Fibroblast of lung (primary cell): ENCODE results near the gene IGSF11. TPM values are rescaled to one million over a fixed set of nuclear protein-coding genes. Genes with fewer than 3 reads are reported as not detected.
A peak's percentile ranks its signal among the peaks of the same experiment; 100 is the strongest.

Experiments
- DNase-seq, 2 donors: peaks; one replicate each; pipeline versions ENCODE4 v3.0.0 to v3.0.0-alpha.2; 2010; ENCODE audit warnings: low read depth in 2 of 2
- H2AFZ ChIP-seq: 2 replicates; pipeline ENCODE4 v1.5.1; 2012; ENCODE audit warnings: low read length, control low read depth, inconsistent platforms
- H3K27ac ChIP-seq: 2 replicates; pipeline ENCODE4 v1.5.1; 2011; ENCODE audit warnings: low read length, control low read depth; ENCODE audit not compliant: insufficient read depth
- H3K27me3 ChIP-seq: 2 replicates; pipeline ENCODE4 v1.5.1; 2011; ENCODE audit warnings: mild to moderate bottlenecking, low read length; ENCODE audit not compliant: control insufficient read depth, insufficient read depth
- H3K36me3 ChIP-seq: 2 replicates; pipeline ENCODE4 v1.5.1; 2011; ENCODE audit warnings: low read length; ENCODE audit not compliant: control insufficient read depth, insufficient read depth
- H3K4me1 ChIP-seq: 2 replicates; pipeline ENCODE4 v1.5.1; 2011; ENCODE audit warnings: low read length; ENCODE audit not compliant: control insufficient read depth, insufficient read depth; ENCODE audit errors: extremely low read depth
- H3K4me2 ChIP-seq: 2 replicates; pipeline ENCODE4 v1.5.1; 2011; ENCODE audit warnings: low read length, control low read depth; ENCODE audit not compliant: insufficient read depth; ENCODE audit errors: extremely low read depth
- H3K4me3 ChIP-seq, 4 experiments: fragments of 200-600 bp in 1 of 4; sonication (generic) in 1 of 4; replicated peaks in 1 of 4; 2 replicates each; pipeline ENCODE4 v1.5.1; 2011 to 2016; ENCODE audit warnings: low read length in 4 of 4, low read depth in 3 of 4, mild to moderate bottlenecking in 3 of 4, control low read depth in 2 of 4, inconsistent platforms in 1 of 4, mixed read lengths in 1 of 4; ENCODE audit not compliant: insufficient read depth in 1 of 4; ENCODE audit errors: control extremely low read depth in 1 of 4
- H3K79me2 ChIP-seq: 2 replicates; pipeline ENCODE4 v1.5.1; 2012; ENCODE audit warnings: mild to moderate bottlenecking, low read length, inconsistent platforms; ENCODE audit not compliant: control insufficient read depth, insufficient read depth
- H3K9ac ChIP-seq: 2 replicates; pipeline ENCODE4 v1.5.1; 2011; ENCODE audit warnings: mild to moderate bottlenecking, low read length, control low read depth; ENCODE audit not compliant: insufficient read depth
- H3K9me3 ChIP-seq: 2 replicates; pipeline ENCODE4 v1.5.1; 2012; ENCODE audit warnings: low read depth, low read length; ENCODE audit not compliant: control insufficient read depth, insufficient read depth
- H4K20me1 ChIP-seq: 2 replicates; pipeline ENCODE4 v1.5.1; 2011; ENCODE audit warnings: low read length; ENCODE audit not compliant: control insufficient read depth, insufficient read depth; ENCODE audit errors: extremely low read depth
- CTCF ChIP-seq, 2 donors: IDR thresholded peaks in 1 of 2; conservative IDR thresholded peaks in 1 of 2; 1 replicate in 1 of 2; 2 replicates in 1 of 2; pipeline ENCODE4 v1.5.1; 2011 to 2012; ENCODE audit warnings: low read length in 2 of 2, control low read depth in 1 of 2, inconsistent platforms in 1 of 2, low read depth in 1 of 2, mild to moderate bottlenecking in 1 of 2
- EZH2 ChIP-seq: IDR thresholded peaks from 2 replicates; pipeline ENCODE4 v1.5.1; 2012; ENCODE audit warnings: low read length, control low read depth, mild to moderate bottlenecking; ENCODE audit errors: missing control alignments
- polyA plus RNA-seq, 2 donors: library from polyadenylated mRNA; depleted of rRNA in 1 of 2; stranded (reverse) in 1 of 2; unstranded in 1 of 2; fragments of >200 nt; gene quantifications; 2 replicates each; pipeline ENCODE4 v1.2.1, GENCODE V29; 2011 to 2012; ENCODE audit warnings: missing spikeins in 1 of 2
- total RNA-seq: library from RNA; depleted of rRNA; stranded (reverse); fragments of >200 nt; gene quantifications from 2 replicates; pipeline ENCODE4 v1.2.1, GENCODE V29; 2014

The IGSF11 gene
- total and polyA plus RNA-seq, 2 donors (not counting 1 experiment from before 2014, with no cell fraction given) = under 0.01 TPM; not detected in 1

DNA sequence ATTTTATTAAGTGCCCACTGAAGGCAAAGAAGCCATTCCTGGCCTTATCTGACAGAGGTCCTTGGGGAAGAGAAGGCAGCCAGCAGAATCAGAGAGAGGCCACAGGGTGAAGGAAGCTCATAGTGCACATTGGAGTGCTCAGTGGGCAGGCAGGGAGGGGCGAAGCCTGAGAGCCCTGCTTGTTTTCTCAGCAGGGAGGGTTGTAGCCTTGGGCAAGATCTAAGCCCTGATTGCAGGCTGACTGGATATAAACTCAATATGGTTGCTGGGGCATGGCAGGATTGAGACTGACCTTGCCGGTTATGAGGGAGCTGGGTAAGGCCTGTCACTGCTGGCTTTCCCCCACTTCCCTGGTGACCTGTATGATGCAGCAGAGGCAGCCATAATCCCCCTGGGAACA is 7.5 kb upstream of the IGSF11 start:
- H3K9me3 ChIP-seq = no peaks in the 10 kb centered on the region
- no peaks in the 10 kb centered on the region for H4K20me1 ChIP-seq
- H3K4me2 ChIP-seq = no peak overlapping the region
- TF ChIP-seq CTCF (conservative IDR thresholded peaks at IDR 0.05 in 1 of 2, IDR thresholded peaks at IDR 0.05 in 1 of 2; ENCODE audit: low read depth in 1 of 2, low read length in 2 of 2) (no peak), EZH2 (no peak)
- no peak overlapping the region for H3K9ac ChIP-seq
- H3K27me3 ChIP-seq = no peaks in the 10 kb centered on the region
- no peaks in the 10 kb centered on the region for H3K79me2 ChIP-seq
- H3K4me3 ChIP-seq = no peak overlapping the region
- no peaks in the 10 kb centered on the region for H3K36me3 ChIP-seq
- no peaks in the 10 kb centered on the region for H3K4me1 ChIP-seq
- DNase-seq = no peak
- no peak overlapping the region for H3K27ac ChIP-seq
- H2AFZ ChIP-seq = no peak overlapping the region

GRCh38 chr3:119035014-119035346 is 334 bp upstream of the IGSF11 start:
- H4K20me1 ChIP-seq = no peaks in the 10 kb centered on the region
- no peak overlapping the region for H3K27ac ChIP-seq
- H3K36me3 ChIP-seq = no peaks in the 10 kb centered on the region
- peak overlapping the region; percentile 80 for H3K4me2 ChIP-seq
- H3K4me1 ChIP-seq = no peaks in the 10 kb centered on the region
- peaks cover 12% of the 10 kb centered on the region for H3K27me3 ChIP-seq
- H3K9me3 ChIP-seq = no peaks in the 10 kb centered on the region
- no peaks in the 10 kb centered on the region for H3K79me2 ChIP-seq
- TF ChIP-seq CTCF (conservative IDR thresholded peaks at IDR 0.05 in 1 of 2, IDR thresholded peaks at IDR 0.05 in 1 of 2; ENCODE audit: low read depth in 1 of 2, low read length in 2 of 2) (no peak), EZH2 (no peak)
- no peak overlapping the region for H3K9ac ChIP-seq
- DNase-seq = no peak
- H3K4me3 ChIP-seq = peak overlapping the region in 2 of 4 experiments; percentile 33 to 58
- H2AFZ ChIP-seq = no peak overlapping the region

DNA sequence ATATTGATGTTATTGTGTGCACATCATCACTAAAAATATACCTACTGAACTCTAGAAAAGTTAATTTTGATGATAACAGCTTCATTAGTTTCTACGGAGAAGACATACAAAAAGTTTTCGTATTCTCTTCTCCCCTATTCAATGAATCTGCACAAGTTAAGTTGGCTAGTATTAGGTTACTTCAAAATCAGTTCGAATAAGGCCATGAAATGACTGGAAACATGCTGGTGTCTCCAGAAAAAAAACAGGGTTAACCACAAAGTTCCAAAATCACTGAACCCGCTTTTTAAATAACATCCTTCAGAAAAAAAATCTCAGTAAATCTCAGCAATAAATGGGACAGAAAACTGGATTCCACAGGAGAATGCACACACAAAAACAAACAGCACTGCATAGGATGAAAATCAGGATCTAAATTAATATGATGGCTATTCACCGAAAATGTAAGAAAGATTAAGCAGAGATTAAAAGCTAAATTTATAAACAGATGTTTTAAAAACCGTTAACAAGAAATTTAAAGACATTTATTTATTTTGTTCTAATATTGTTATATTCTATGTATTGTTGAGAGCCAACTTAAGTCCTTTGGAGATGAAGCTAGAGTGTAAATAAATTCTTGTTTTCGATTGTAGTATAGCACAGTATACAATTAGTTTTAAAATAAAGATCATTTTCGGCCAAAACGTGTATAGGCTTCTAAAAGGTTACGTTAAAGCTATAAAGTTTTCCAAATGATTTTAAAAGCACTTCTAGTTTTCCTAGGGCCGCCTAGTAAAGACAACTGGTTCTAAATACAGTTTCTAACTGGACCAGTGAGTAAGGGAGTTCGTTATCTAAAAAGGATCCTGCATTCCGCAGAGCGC is 1.0 kb downstream of the IGSF11 start:
- Histone ChIP-seq H3K27ac (no peak overlapping the region), H3K4me1 (no peaks in the 10 kb centered on the region), H3K36me3 (no peaks in the 10 kb centered on the region), H3K27me3 (peaks cover 12% of the 10 kb centered on the region), H2AFZ (no peak overlapping the region), H3K79me2 (no peaks in the 10 kb centered on the region), H3K4me3 (no peak overlapping the region), H3K9me3 (no peaks in the 10 kb centered on the region), H4K20me1 (no peaks in the 10 kb centered on the region), H3K4me2 (peak overlapping the region; percentile 7), H3K9ac (no peak overlapping the region)
- DNase-seq = no peak
- TF ChIP-seq EZH2 (no peak), CTCF (conservative IDR thresholded peaks at IDR 0.05 in 1 of 2, IDR thresholded peaks at IDR 0.05 in 1 of 2; ENCODE audit: low read depth in 1 of 2, low read length in 2 of 2) (no peak)
